PC-3 (cell line): ENCODE measurements around the gene DCHS1. TPM values are rescaled to one million over a fixed set of nuclear protein-coding genes. Genes with fewer than 3 reads are reported as not detected.

ENCODE experiments used
- ATAC-seq: fragments of 200-7000 bp; cut with Tn5 transposase; 2 replicates; pipeline ENCODE4 v1.9.1; 2020; ENCODE audit warnings: mild to moderate bottlenecking, moderate library complexity
- BruUV-seq: library from RNA; stranded (reverse); fragments of 400-500 nt; replicated peaks from 2 replicates; lab custom pipeline; 2021; lab: Mats Ljungman, UMichigan
- CTCF ChIA-PET: fragments of 300-600 bp; sonication (Branson Sonifier 250); formaldehyde crosslinking; loops from one replicate; lab custom pipeline; 2022; ENCODE audit warnings: antibody characterized with exemption; lab: Charles Lee
- POLR2A ChIA-PET: fragments of 300-600 bp; sonication (Branson Sonifier 250); formaldehyde crosslinking; loops from one replicate; lab custom pipeline; 2022; ENCODE audit warnings: antibody characterized with exemption; ENCODE audit not compliant: unreplicated experiment; lab: Charles Lee
- DNase-seq: peaks from one replicate; pipeline ENCODE4 v3.0.0-alpha.2; 2015
- H2AFZ ChIP-seq: fragments of 300-600 bp; sonication (generic); 2 replicates; pipeline ENCODE4 v1.6.0; 2016; ENCODE audit warnings: antibody characterized with exemption, low read length
- H3F3A ChIP-seq: fragments of 300-600 bp; sonication (generic); one replicate; pipeline ENCODE4 v1.6.0; 2017; ENCODE audit warnings: antibody characterized with exemption, low read length, control low read depth, mild to moderate bottlenecking; ENCODE audit not compliant: unreplicated experiment
- H3K27ac ChIP-seq: fragments of 300-600 bp; sonication (generic); 2 replicates; pipeline ENCODE4 v1.5.1; 2016; ENCODE audit warnings: mild to moderate bottlenecking, low read length
- H3K27me3 ChIP-seq: fragments of 300-600 bp; sonication (generic); 2 replicates; pipeline ENCODE4 v1.6.1; 2016; ENCODE audit warnings: low read length, mixed read lengths
- H3K36me3 ChIP-seq: fragments of 300-600 bp; sonication (generic); 2 replicates; pipeline ENCODE4 v1.6.1; 2016; ENCODE audit warnings: low read depth, mixed run types, low read length, mixed read lengths
- H3K4me1 ChIP-seq: fragments of 300-600 bp; sonication (generic); 2 replicates; pipeline ENCODE4 v1.5.1; 2016; ENCODE audit warnings: low read length; ENCODE audit not compliant: insufficient read depth
- H3K4me2 ChIP-seq: fragments of 300-600 bp; sonication (generic); 2 replicates; pipeline ENCODE4 v1.6.0; 2016; ENCODE audit warnings: low read length
- H3K4me3 ChIP-seq: fragments of 300-600 bp; sonication (generic); 2 replicates; pipeline ENCODE4 v1.5.1; 2016; ENCODE audit warnings: mild to moderate bottlenecking, low read length, mixed read lengths
- H3K79me2 ChIP-seq: fragments of 300-600 bp; sonication (generic); 2 replicates; pipeline ENCODE4 v1.6.1; 2017; ENCODE audit warnings: low read length, mixed read lengths
- H3K9ac ChIP-seq: fragments of 300-600 bp; sonication (generic); 2 replicates; pipeline ENCODE4 v1.6.0; 2016; ENCODE audit warnings: mild to moderate bottlenecking, low read length
- H3K9me2 ChIP-seq: fragments of 300-600 bp; sonication (generic); replicated peaks from 2 replicates; pipeline ENCODE4 v1.6.1; 2016; ENCODE audit warnings: mixed run types, low read length, mixed read lengths
- H3K9me3 ChIP-seq: fragments of 300-600 bp; sonication (generic); 2 replicates; pipeline ENCODE4 v1.6.1; 2016; ENCODE audit warnings: low read length, mixed read lengths
- H4K20me1 ChIP-seq: fragments of 300-600 bp; sonication (generic); 2 replicates; pipeline ENCODE4 v1.6.1; 2016; ENCODE audit warnings: low read length, mixed read lengths
- CTCF ChIP-seq: fragments of 300-600 bp; sonication (generic); conservative IDR thresholded peaks from 2 replicates; pipeline ENCODE4 v1.5.1; 2017; ENCODE audit warnings: antibody characterized with exemption, low read depth, mild to moderate bottlenecking, low read length
- EZH2 ChIP-seq: fragments of 300-600 bp; sonication (generic); IDR thresholded peaks from one replicate; pipeline ENCODE4 v1.6.1; 2017; ENCODE audit warnings: antibody characterized with exemption, mild to moderate bottlenecking, low read length; ENCODE audit not compliant: unreplicated experiment
- EZH2phosphoT487 ChIP-seq: fragments of 300-600 bp; sonication (generic); IDR thresholded peaks from 2 replicates; pipeline ENCODE4 v1.6.1; 2018; ENCODE audit warnings: mild to moderate bottlenecking, antibody characterized with exemption, low read length, borderline replicate concordance
- intact Hi-C: fragments of 100-400 bp; cut with micrococcal nuclease; formaldehyde crosslinking; loops from 2 replicates; pipeline ENCODE4 v1.9.0; 2023
- total RNA-seq: library from RNA; depleted of rRNA; stranded (reverse); fragments of >200 nt; gene quantifications from 2 replicates; pipeline ENCODE4 v1.2.3, GENCODE V29; 2014

Gene DCHS1
- total RNA-seq, 1 experiment from 2014 or later: under 0.01 TPM

GRCh38 chr11:6607190-6607795, 48.3 kb downstream of the DCHS1 start:
- Histone ChIP-seq H3K9me2 (no peaks in the 10 kb centered on the region), H3K79me2 (peaks cover 67% of the 10 kb centered on the region), H4K20me1 (no peaks in the 10 kb centered on the region), H3K4me3 (no peak overlapping the region), H3K4me1 (peaks cover 37% of the 10 kb centered on the region), H3K36me3 (peaks cover 25% of the 10 kb centered on the region; the same call in 1 of the 2 replicates), H3K27me3 (no peaks in the 10 kb centered on the region), H3K27ac (no peak overlapping the region), H2AFZ (no peak overlapping the region), H3K4me2 (peak overlapping the region; percentile 44), H3K9ac (no peak overlapping the region), H3K9me3 (no peaks in the 10 kb centered on the region), H3F3A (peaks cover 5% of the 10 kb centered on the region)
- CTCF ChIA-PET: no interaction called here
- intact Hi-C loops: loop anchor here (10.0 kb wide), 1 partner anchor 232 kb away; no protein-coding TSS in a partner anchor
- DNase-seq (no peak), ATAC-seq (no peak)
- TF ChIP-seq EZH2 (no peak), CTCF (no peak), EZH2phosphoT487 (no peak)
- no TSS peak for BruUV-seq
- POLR2A ChIA-PET: no interaction called here

- Histone ChIP-seq H3F3A (peaks cover 5% of the 10 kb centered on the region), H3K36me3 (peaks cover 27% of the 10 kb centered on the region; the same call in 1 of the 2 replicates), H3K4me2 (peak overlapping the region; percentile 44), H3K4me1 (peaks cover 43% of the 10 kb centered on the region), H3K9ac (no peak overlapping the region), H3K27me3 (no peaks in the 10 kb centered on the region), H3K79me2 (peaks cover 72% of the 10 kb centered on the region), H3K9me2 (no peaks in the 10 kb centered on the region), H4K20me1 (no peaks in the 10 kb centered on the region), H3K27ac (peak overlapping the region; percentile 33), H3K4me3 (no peak overlapping the region), H3K9me3 (no peaks in the 10 kb centered on the region), H2AFZ (no peak overlapping the region)
- ChIA-PET POLR2A (no interaction called here), CTCF (no interaction called here)
- DNase-seq (peak; percentile 78), ATAC-seq (peak; percentile 50)
- intact Hi-C loops: loop anchor here (10.0 kb wide), 1 partner anchor 232 kb away; no protein-coding TSS in a partner anchor
- BruUV-seq: no TSS peak
- no peak for TF ChIP-seq CTCF
- TF ChIP-seq EZH2phosphoT487: no peak
Observed at GRCh38 chr11:6606471-6607189, 49.0 kb downstream of the DCHS1 start.
